H1 (cell line): ENCODE measurements around the gene RAB22A. TPM values are rescaled to one million over a fixed set of nuclear protein-coding genes. Genes with fewer than 3 reads are reported as not detected.

Experiments
- CTCF ChIA-PET: fragments of 300-600 bp; sonication (Branson Sonifier 250); formaldehyde crosslinking; loops from one replicate; lab custom pipeline; 2021; ENCODE audit not compliant: partially characterized antibody; lab: Charles Lee
- POLR2A ChIA-PET: fragments of 300-600 bp; sonication (Branson Sonifier 250); formaldehyde crosslinking; loops from one replicate; lab custom pipeline; 2021; ENCODE audit warnings: inconsistent platforms; ENCODE audit not compliant: partially characterized antibody; lab: Charles Lee
- DNase-seq, 2 experiments: peaks; one replicate each; pipeline versions ENCODE4 v3.0.0 to v3.0.0-alpha.2; 2010 to 2022; ENCODE audit warnings: low spot score in 2 of 2, low read depth in 1 of 2, mixed read lengths in 1 of 2
- FAIRE-seq: peaks from 2 replicates; lab custom pipeline; 2011; peaks lifted over from hg19 to GRCh38; lab: Jason Lieb, UNC
- H2AFZ ChIP-seq: 2 replicates; pipeline ENCODE4 v1.8.1; 2012; ENCODE audit warnings: low read length, inconsistent platforms
- H2AK5ac ChIP-seq: 2 replicates; pipeline ENCODE4 v1.6.1; 2013; ENCODE audit warnings: low read depth, low read length
- H2BK120ac ChIP-seq: replicated peaks from 2 replicates; pipeline ENCODE3; 2013; ENCODE audit warnings: low read depth, low read length, inconsistent platforms
- H2BK12ac ChIP-seq: 2 replicates; pipeline ENCODE4 v1.6.1; 2013; ENCODE audit warnings: low read depth, low read length
- H2BK15ac ChIP-seq: 2 replicates; pipeline ENCODE4 v1.6.1; 2013; ENCODE audit warnings: low read length
- H2BK20ac ChIP-seq: 2 replicates; pipeline ENCODE4 v1.6.1; 2013; ENCODE audit warnings: low read length
- H2BK5ac ChIP-seq: 2 replicates; pipeline ENCODE4 v1.6.1; 2013; ENCODE audit warnings: low read depth, low read length
- H3K14ac ChIP-seq: 2 replicates; pipeline ENCODE4 v1.6.1; 2013; ENCODE audit warnings: inconsistent platforms; ENCODE audit not compliant: insufficient read length
- H3K18ac ChIP-seq: 2 replicates; pipeline ENCODE4 v1.6.1; 2013; ENCODE audit warnings: low read length; ENCODE audit errors: extremely low read depth
- H3K23ac ChIP-seq: 2 replicates; pipeline ENCODE4 v1.6.1; 2013; ENCODE audit warnings: inconsistent platforms; ENCODE audit not compliant: insufficient read length
- H3K23me2 ChIP-seq: 2 replicates; pipeline ENCODE4 v1.6.1; 2013; ENCODE audit warnings: low read depth, low read length
- H3K27ac ChIP-seq: 2 replicates; pipeline ENCODE4 v1.6.1; 2011; ENCODE audit warnings: low read depth, low read length, inconsistent platforms
- H3K27me3 ChIP-seq, 4 experiments: replicated peaks in 1 of 4; 1 replicate in 1 of 4; 2 replicates in 3 of 4; pipeline versions ENCODE4 v1.6.1 to v1.8.1; 2011 to 2013; ENCODE audit warnings: low read length in 3 of 4, mild to moderate bottlenecking in 3 of 4, inconsistent platforms in 2 of 4, mixed read lengths in 2 of 4, moderate library complexity in 1 of 4; ENCODE audit not compliant: control insufficient read depth in 3 of 4, insufficient read depth in 3 of 4; ENCODE audit errors: extremely low read depth in 1 of 4
- H3K36me3 ChIP-seq, 4 experiments: 2 replicates each; pipeline versions ENCODE4 v1.6.1 to v1.8.1; 2011 to 2013; ENCODE audit warnings: mild to moderate bottlenecking in 4 of 4, low read length in 3 of 4, moderate library complexity in 2 of 4, control low read depth in 1 of 4, inconsistent platforms in 1 of 4; ENCODE audit not compliant: insufficient read depth in 4 of 4, control insufficient read depth in 2 of 4
- H3K4ac ChIP-seq: replicated peaks from 2 replicates; pipeline ENCODE3; 2013; ENCODE audit warnings: low read length, low read depth, mixed read lengths, inconsistent platforms; ENCODE audit not compliant: insufficient read length
- H3K4me1 ChIP-seq, 4 experiments: replicated peaks in 1 of 4; 1 replicate in 1 of 4; 2 replicates in 3 of 4; pipeline versions ENCODE4 v1.6.1 to v1.8.1; 2011 to 2013; ENCODE audit warnings: low read length in 3 of 4, inconsistent platforms in 2 of 4, mixed read lengths in 1 of 4; ENCODE audit not compliant: insufficient read depth in 4 of 4, control insufficient read depth in 3 of 4
- H3K4me2 ChIP-seq, 2 experiments: 2 replicates each; pipeline versions ENCODE4 v1.6.1 to v1.8.1; 2011 to 2013; ENCODE audit warnings: low read depth in 2 of 2, low read length in 2 of 2, control low read depth in 1 of 2, inconsistent platforms in 1 of 2, mild to moderate bottlenecking in 1 of 2; ENCODE audit not compliant: insufficient read depth in 1 of 2
- H3K4me3 ChIP-seq, 4 experiments: fragments of 200-600, 300-600 bp in 1 of 4; sonication (generic), shearing (Covaris generic), sonication (Bioruptor Twin) in 1 of 4; 2 replicates each; pipeline versions ENCODE4 v1.5.1 to v1.8.1; 2011 to 2016; ENCODE audit warnings: low read length in 4 of 4, low read depth in 3 of 4, control low read depth in 2 of 4, inconsistent platforms in 2 of 4, mild to moderate bottlenecking in 2 of 4, mixed read lengths in 1 of 4, moderate library complexity in 1 of 4; ENCODE audit not compliant: insufficient read depth in 2 of 4; ENCODE audit errors: extremely low read depth in 1 of 4
- H3K56ac ChIP-seq: replicated peaks from 2 replicates; pipeline ENCODE3; 2013; ENCODE audit warnings: low read depth, mild to moderate bottlenecking, mixed read lengths, low read length, inconsistent platforms; ENCODE audit not compliant: insufficient read length
- H3K79me1 ChIP-seq: 2 replicates; pipeline ENCODE4 v1.6.1; 2013; ENCODE audit warnings: low read depth, low read length, control low read depth
- H3K79me2 ChIP-seq, 2 experiments: 2 replicates each; pipeline versions ENCODE4 v1.6.1 to v1.8.1; 2012 to 2013; ENCODE audit warnings: low read length in 2 of 2, mild to moderate bottlenecking in 2 of 2, inconsistent platforms in 1 of 2; ENCODE audit not compliant: insufficient read depth in 2 of 2, control insufficient read depth in 1 of 2
- H3K9ac ChIP-seq, 4 experiments: replicated peaks in 1 of 4; 1 replicate in 1 of 4; 2 replicates in 3 of 4; pipeline versions ENCODE4 v1.6.1 to v1.8.1; 2011 to 2013; ENCODE audit warnings: low read depth in 3 of 4, low read length in 3 of 4, control low read depth in 2 of 4, mild to moderate bottlenecking in 2 of 4, moderate library complexity in 2 of 4, inconsistent platforms in 1 of 4; ENCODE audit errors: extremely low read depth in 1 of 4
- H3K9me3 ChIP-seq, 2 experiments: 2 replicates each; pipeline versions ENCODE4 v1.6.1 to v1.8.1; 2012 to 2013; ENCODE audit warnings: mild to moderate bottlenecking in 2 of 2, moderate library complexity in 2 of 2, control low read depth in 1 of 2, inconsistent platforms in 1 of 2, low read depth in 1 of 2, low read length in 1 of 2, mixed read lengths in 1 of 2; ENCODE audit not compliant: insufficient read depth in 2 of 2
- H4K20me1 ChIP-seq, 2 experiments: replicated peaks in 1 of 2; 2 replicates each; pipeline versions ENCODE3 to v1.8.1; 2011 to 2013; ENCODE audit warnings: inconsistent platforms in 2 of 2, low read length in 2 of 2, mild to moderate bottlenecking in 1 of 2; ENCODE audit not compliant: insufficient read depth in 2 of 2, control insufficient read depth in 1 of 2
- H4K5ac ChIP-seq: 2 replicates; pipeline ENCODE4 v1.6.1; 2013; ENCODE audit warnings: low read length, low read depth, mixed read lengths, inconsistent platforms; ENCODE audit not compliant: insufficient read length
- H4K8ac ChIP-seq: 2 replicates; pipeline ENCODE4 v1.8.0; 2013; ENCODE audit warnings: mild to moderate bottlenecking, moderate library complexity, low read length, inconsistent platforms; ENCODE audit not compliant: insufficient read depth; ENCODE audit errors: extremely low read depth
- H4K91ac ChIP-seq: replicated peaks from 2 replicates; pipeline ENCODE3; 2013; ENCODE audit warnings: low read length, mixed read lengths, inconsistent platforms; ENCODE audit not compliant: insufficient read length
- CBX5 ChIP-seq: fragments of 300-800, 300-1000 bp; sonication (generic); IDR thresholded peaks from 2 replicates; pipeline ENCODE4 v1.7.1; 2016; ENCODE audit warnings: antibody characterized with exemption, low read length, low read depth
- CTBP2 ChIP-seq: IDR thresholded peaks from 2 replicates; pipeline ENCODE4 v1.7.0; 2011; ENCODE audit warnings: borderline replicate concordance, mild to moderate bottlenecking, moderate library complexity, mixed read lengths, low read length; ENCODE audit not compliant: insufficient read depth, insufficient read length
- KDM1A ChIP-seq: fragments of 200-600, 300-600 bp; sonication (generic); IDR thresholded peaks from 2 replicates; pipeline ENCODE4 v1.7.1; 2016; ENCODE audit warnings: mild to moderate bottlenecking, low read length, borderline replicate concordance
- KDM4A ChIP-seq: IDR thresholded peaks from one replicate; pipeline ENCODE4 v1.7.1; 2012; ENCODE audit warnings: low read depth, mild to moderate bottlenecking, moderate library complexity, low read length, inconsistent platforms; ENCODE audit not compliant: severe bottlenecking
- KDM5A ChIP-seq: fragments of 200-600 bp; IDR thresholded peaks from 2 replicates; pipeline ENCODE4 v1.7.1; 2012; ENCODE audit warnings: mild to moderate bottlenecking, low read length, inconsistent platforms, mixed read lengths
- PHF8 ChIP-seq: fragments of 200-600 bp; sonication (generic); conservative IDR thresholded peaks from 2 replicates; pipeline ENCODE4 v1.7.1; 2012; ENCODE audit warnings: low read depth, mild to moderate bottlenecking, inconsistent platforms, low read length, moderate library complexity
- WGBS, 2 experiments: shearing (Covaris generic) in 1 of 2; methylation state at CpG; one replicate each; pipeline versions ENCODE4 v1.1.6 to v1.1.7; 2013 to 2015; ENCODE audit warnings: low lambda C conversion rate in 2 of 2, mixed read lengths in 2 of 2, inconsistent platforms in 1 of 2, low coverage in 1 of 2, missing lambda C conversion rate in 1 of 2; ENCODE audit not compliant: insufficient replicate concordance in 2 of 2, insufficient coverage in 1 of 2, insufficient read length in 1 of 2; ENCODE audit errors: extremely low coverage in 1 of 2, missing lambda C conversion rate in 1 of 2; 5-methylcytosine and 5-hydroxymethylcytosine counted together
- long read RNA-seq, 2 experiments: library from RNA in 1 of 2; library from capped mRNA in 1 of 2; stranded (forward); transcript quantifications; one replicate each; pipeline ENCODE4 v2.0.0, GENCODE V29; 2021; ENCODE audit warnings: inconsistent platforms in 1 of 2
- polyA minus RNA-seq, 3 experiments: library from RNA; depleted of rRNA, polyadenylated mRNA; stranded (reverse); fragments of >200 nt; gene quantifications; 1 replicate in 2 of 3; 2 replicates in 1 of 3; pipeline ENCODE4 v1.2.3, GENCODE V29; 2011
- polyA plus RNA-seq, 7 experiments: library from polyadenylated mRNA; depleted of rRNA in 3 of 7; stranded (reverse) in 5 of 7; unstranded in 2 of 7; fragments of >200 nt in 5 of 7; fragments of 200-250 nt in 2 of 7; gene quantifications; 1 replicate in 5 of 7; 2 replicates in 1 of 7; 4 replicates in 1 of 7; pipeline versions ENCODE4 v1.2.1 to v1.2.3, GENCODE V29; 2011 to 2013; ENCODE audit warnings: missing spikeins in 2 of 7, mixed read lengths in 2 of 7
- total RNA-seq: library from RNA; stranded (reverse); fragmentation: NEBNext Ultra II Directional; extraction: Animal tissue kit (Norgen Biotek cat#: 25700); gene quantifications from 2 replicates; pipeline ENCODE4 v1.2.1, GENCODE V29; 2021

The RAB22A gene, protein sequence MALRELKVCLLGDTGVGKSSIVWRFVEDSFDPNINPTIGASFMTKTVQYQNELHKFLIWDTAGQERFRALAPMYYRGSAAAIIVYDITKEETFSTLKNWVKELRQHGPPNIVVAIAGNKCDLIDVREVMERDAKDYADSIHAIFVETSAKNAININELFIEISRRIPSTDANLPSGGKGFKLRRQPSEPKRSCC
- total RNA-seq (6.2 and 6.6 TPM in 2 replicates), polyA plus RNA-seq (2011; rRNA removed) (3.1 and 3.4 TPM in 2 replicates), polyA minus RNA-seq (2011; rRNA and poly(A)+ RNA removed) (8.4 and 8.9 TPM in 2 replicates)
- 2.6 TPM for polyA plus RNA-seq (2011; cell fraction: cytosol; rRNA removed)
- 7.6 TPM for polyA plus RNA-seq (2011; cell fraction: nucleus; rRNA removed)
- 2.2 to 3.5 TPM (median 2.8 TPM) in 4 replicates for polyA plus RNA-seq (2012, experiment 1 of 2)
- polyA plus RNA-seq (2012, experiment 2 of 2) = 0.45 TPM
- 3.6 TPM for polyA plus RNA-seq (2013, experiment 1 of 2)
- 3.2 TPM for polyA plus RNA-seq (2013, experiment 2 of 2)
- 4.4 TPM for polyA minus RNA-seq (2011; cell fraction: cytosol; rRNA and poly(A)+ RNA removed)
- 11.1 TPM for polyA minus RNA-seq (2011; cell fraction: nucleus; rRNA and poly(A)+ RNA removed)
- long read RNA-seq, experiment 1, full-length matches to known transcripts = 5 of 10 reads
- long read RNA-seq, experiment 1, partial matches to known transcripts = 4 of 10 reads
- long read RNA-seq, experiment 1, other reads (novel, unspliced or antisense) = 1 of 10 reads
- long read RNA-seq, experiment 2, partial matches to known transcripts = 0 of 2 reads
- long read RNA-seq, experiment 2, other reads (novel, unspliced or antisense) = 2 of 2 reads

DNA sequence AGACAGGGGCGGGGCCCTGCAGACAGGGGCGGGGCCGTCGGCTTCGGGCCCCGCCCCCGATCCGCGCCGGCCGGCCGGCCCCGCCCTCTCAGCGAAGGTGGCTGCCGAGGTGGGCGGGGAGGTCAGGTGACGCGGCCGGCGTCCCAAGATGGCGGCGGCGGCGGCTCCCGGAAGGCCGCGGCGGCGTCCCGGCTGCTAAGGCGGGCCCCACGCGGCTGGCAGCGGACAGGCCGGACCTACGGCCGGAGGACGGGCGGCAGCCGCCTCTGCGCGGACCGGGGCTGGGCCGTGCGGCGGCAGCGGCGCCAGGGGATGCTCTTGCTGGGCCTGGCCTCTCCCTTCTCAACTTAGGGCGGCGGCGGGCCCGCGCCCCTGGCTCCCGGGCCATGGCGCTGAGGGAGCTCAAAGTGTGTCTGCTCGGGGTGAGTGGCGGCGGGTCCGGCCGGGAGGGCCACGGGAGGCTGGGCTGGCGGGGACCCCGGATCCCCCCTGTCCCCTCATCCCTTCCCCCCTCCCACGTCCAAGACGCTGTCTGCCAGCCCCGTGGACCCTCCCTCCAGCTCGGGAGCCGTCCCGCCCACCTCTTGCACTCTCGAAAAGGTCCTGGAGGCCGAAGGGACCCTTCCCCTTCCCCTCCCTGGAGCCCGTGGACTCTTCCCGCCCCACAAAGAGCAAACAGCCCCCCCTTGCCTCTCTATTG is at the start of gene RAB22A:
Gene RAB22A (plus strand): TSS at position 125 of the 700 bp plus-strand sequence. CDS start 262 bp downstream, at position 387.
- ChIA-PET POLR2A (interaction anchor here (0.6 to 1.5 kb wide), 12 partner anchors 10 to 137 kb away, joined by 3 to 6 read pairs (median 4); no protein-coding TSS in a partner anchor), CTCF (interaction anchor here (0.9 to 1.4 kb wide), 3 partner anchors 12 to 138 kb away, joined by 3 to 4 read pairs (median 4); no protein-coding TSS in a partner anchor)
- peak within 1 kb of the TSS; percentile 64 to 80 for H3K4me2 ChIP-seq
- 1% methylated on average over 25 of the region's 73 CpGs; no CpG with 5 or more reads in 1 of the 2 experiments for WGBS, 2 experiments
- H2BK12ac ChIP-seq = no peak within 1 kb of the TSS
- peaks cover 0 to 10% (median 6%) of the 10 kb centered on the region in 4 experiments; a peak in 4 of 8 replicates for H3K36me3 ChIP-seq
- H2BK120ac ChIP-seq = no peak within 1 kb of the TSS
- peak within 1 kb of the TSS; percentile 96 for H4K8ac ChIP-seq
- no peak within 1 kb of the TSS for H4K5ac ChIP-seq
- H2AFZ ChIP-seq = peak within 1 kb of the TSS; percentile 42; the same call in 1 of the 2 replicates
- no peaks in the 10 kb centered on the region for H4K20me1 ChIP-seq
- peak within 1 kb of the TSS; percentile 89; the same call in 1 of the 2 replicates for H3K27ac ChIP-seq
- H3K4me1 ChIP-seq = peaks cover 0 to 3% (median 0%) of the 10 kb centered on the region in 4 experiments; a peak in 2 of 7 replicates
- no peak within 1 kb of the TSS for H2BK15ac ChIP-seq
- no peak within 1 kb of the TSS for H3K4ac ChIP-seq
- H3K18ac ChIP-seq = peak within 1 kb of the TSS; percentile 83
- H3K9me3 ChIP-seq = no peaks in the 10 kb centered on the region
- peak within 1 kb of the TSS; percentile 76 to 100 (median 90) for H3K4me3 ChIP-seq
- peaks cover 2% of the 10 kb centered on the region; the same call in 1 of the 2 replicates for H3K79me1 ChIP-seq
- peak within 1 kb of the TSS; percentile 33 for H3K56ac ChIP-seq
- no peak within 1 kb of the TSS for H3K23ac ChIP-seq
- H2BK20ac ChIP-seq = no peak within 1 kb of the TSS
- peak within 1 kb of the TSS; percentile 77 to 92 (median 82) for H3K9ac ChIP-seq
- peak within 1 kb of the TSS; percentile 48 for H4K91ac ChIP-seq
- peaks cover 0 to 9% of the 10 kb centered on the region in 2 experiments; a peak in 1 of 4 replicates for H3K79me2 ChIP-seq
- H3K23me2 ChIP-seq = 0 out of 2 replicates have a peak, but pooled peaks cover 5% of the 10 kb centered on the region
- FAIRE-seq (no peak), DNase-seq (peak in 1 of 2 experiments; percentile 84)
- no peak within 1 kb of the TSS for H2AK5ac ChIP-seq
- no peaks in the 10 kb centered on the region for H3K27me3 ChIP-seq
- H3K14ac ChIP-seq = no peak within 1 kb of the TSS
- peak within 1 kb of the TSS; percentile 52; the same call in 1 of the 2 replicates for H2BK5ac ChIP-seq
- TF ChIP-seq KDM4A = peak; percentile 66
- peak; percentile 94 for TF ChIP-seq PHF8
- TF ChIP-seq CTBP2 = no peak
- TF ChIP-seq KDM1A = no peak
- no peak for TF ChIP-seq CBX5
- peak; percentile 47; the same call in 1 of the 2 replicates for TF ChIP-seq KDM5A
